GM19467 (cell line): ENCODE results near the gene CTNNA3.

Source experiments
- ATAC-seq: cut with Tn5 transposase; IDR thresholded peaks from one replicate; pipeline ENCODE4 v1.9.1; 2021; ENCODE audit warnings: mild to moderate bottlenecking, moderate library complexity; ENCODE audit not compliant: unreplicated experiment

Gene CTNNA3

GRCh38 chr10:66714741-66715140, 981.3 kb downstream of the CTNNA3 start:
- no peak for ATAC-seq

GRCh38 chr10:66713387-66713786, 982.6 kb downstream of the CTNNA3 start:
- no peak for ATAC-seq

- no peak for ATAC-seq
Observed at GRCh38 chr10:66698069-66698468, 997.9 kb downstream of the CTNNA3 start.

GRCh38 chr10:66695046-66695445, 1000.9 kb downstream of the CTNNA3 start:
- no peak for ATAC-seq

GRCh38 chr10:66684581-66684980, 1011.4 kb downstream of the CTNNA3 start:
- ATAC-seq, result no peak

GRCh38 chr10:66680886-66681285, 1015.1 kb downstream of the CTNNA3 start:
- ATAC-seq, result no peak

- no peak for ATAC-seq
Observed at GRCh38 chr10:66678521-66678920, 1017.5 kb downstream of the CTNNA3 start.

GRCh38 chr10:66673071-66673470, 1022.9 kb downstream of the CTNNA3 start:
- no peak for ATAC-seq

GRCh38 chr10:66671562-66671961, 1024.4 kb downstream of the CTNNA3 start:
- no peak for ATAC-seq

GRCh38 chr10:66671064-66671463, 1024.9 kb downstream of the CTNNA3 start:
- ATAC-seq, result no peak

- no peak for ATAC-seq
Observed at GRCh38 chr10:66656499-66656898, 1039.5 kb downstream of the CTNNA3 start.

GRCh38 chr10:66654861-66655260, 1041.1 kb downstream of the CTNNA3 start:
- no peak for ATAC-seq

GRCh38 chr10:66651308-66652082, 1044.5 kb downstream of the CTNNA3 start:
- no peak for ATAC-seq

GRCh38 chr10:66649626-66650025, 1046.4 kb downstream of the CTNNA3 start:
- no peak for ATAC-seq

- ATAC-seq, result no peak
Observed at GRCh38 chr10:66642217-66642616, 1053.8 kb downstream of the CTNNA3 start.

GRCh38 chr10:66639371-66639770, 1056.6 kb downstream of the CTNNA3 start:
- no peak for ATAC-seq

GRCh38 chr10:66637273-66638036, 1058.5 kb downstream of the CTNNA3 start:
- ATAC-seq, result no peak

GRCh38 chr10:66629996-66630395, 1066.0 kb downstream of the CTNNA3 start:
- no peak for ATAC-seq

- no peak for ATAC-seq
Observed at GRCh38 chr10:66627156-66627555, 1068.8 kb downstream of the CTNNA3 start.

GRCh38 chr10:66625709-66626590, 1070.0 kb downstream of the CTNNA3 start:
- ATAC-seq, result no peak

GRCh38 chr10:66622050-66622449, 1073.9 kb downstream of the CTNNA3 start:
- no peak for ATAC-seq
